GM12801 (cell line): ENCODE results near the gene MIEF1.

Source experiments
- CTCF ChIP-seq: IDR thresholded peaks from one replicate; pipeline ENCODE4 v1.5.1; 2011; ENCODE audit warnings: control low read depth; ENCODE audit not compliant: insufficient read length; ENCODE audit errors: extremely low read depth

MIEF1 gene

DNA sequence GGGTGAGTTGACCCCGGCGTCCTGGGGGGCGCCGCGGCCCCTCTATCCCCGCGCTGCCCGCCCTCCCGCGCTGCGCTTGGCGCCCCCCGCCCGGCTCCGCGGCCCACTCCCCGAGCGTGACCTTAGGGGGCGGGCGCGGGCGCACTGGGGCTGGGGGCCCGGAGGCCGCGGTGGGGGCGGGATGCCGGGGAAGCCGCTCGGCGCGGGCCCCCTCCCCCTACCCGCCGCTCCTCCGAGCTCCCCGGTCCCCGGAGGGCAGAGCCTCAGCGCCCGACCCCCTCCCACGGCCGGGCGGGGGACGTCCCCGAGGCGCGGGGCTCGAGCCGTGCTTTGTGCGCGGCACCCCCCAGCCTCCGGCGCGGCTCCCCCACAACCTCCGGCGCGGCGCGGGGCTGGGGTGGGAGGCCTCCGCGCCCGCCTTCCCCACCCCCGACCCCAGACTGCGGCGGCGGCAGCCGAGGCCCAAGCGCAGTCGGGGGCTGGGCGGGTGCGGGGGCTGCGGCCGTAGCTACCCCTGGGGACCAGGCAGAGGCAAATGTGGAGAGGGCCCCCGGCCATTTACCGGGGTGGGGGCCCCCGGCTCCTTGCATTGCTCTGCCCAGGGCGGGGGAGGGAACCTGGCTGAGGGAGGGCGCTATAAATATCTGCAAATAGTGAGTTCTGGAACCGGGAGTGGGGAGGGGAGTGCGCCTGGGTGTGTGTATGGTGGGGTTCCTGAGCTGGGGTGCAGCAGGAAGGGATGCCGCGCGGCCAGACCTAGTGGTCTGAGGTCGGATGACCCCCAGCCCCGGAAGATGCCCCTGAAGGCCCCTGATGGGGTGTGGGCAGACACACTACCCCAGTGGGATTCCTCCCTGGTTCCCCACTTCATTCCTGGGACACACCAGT, 44.3 kb upstream of the MIEF1 start:
- no peak for TF ChIP-seq CTCF

DNA sequence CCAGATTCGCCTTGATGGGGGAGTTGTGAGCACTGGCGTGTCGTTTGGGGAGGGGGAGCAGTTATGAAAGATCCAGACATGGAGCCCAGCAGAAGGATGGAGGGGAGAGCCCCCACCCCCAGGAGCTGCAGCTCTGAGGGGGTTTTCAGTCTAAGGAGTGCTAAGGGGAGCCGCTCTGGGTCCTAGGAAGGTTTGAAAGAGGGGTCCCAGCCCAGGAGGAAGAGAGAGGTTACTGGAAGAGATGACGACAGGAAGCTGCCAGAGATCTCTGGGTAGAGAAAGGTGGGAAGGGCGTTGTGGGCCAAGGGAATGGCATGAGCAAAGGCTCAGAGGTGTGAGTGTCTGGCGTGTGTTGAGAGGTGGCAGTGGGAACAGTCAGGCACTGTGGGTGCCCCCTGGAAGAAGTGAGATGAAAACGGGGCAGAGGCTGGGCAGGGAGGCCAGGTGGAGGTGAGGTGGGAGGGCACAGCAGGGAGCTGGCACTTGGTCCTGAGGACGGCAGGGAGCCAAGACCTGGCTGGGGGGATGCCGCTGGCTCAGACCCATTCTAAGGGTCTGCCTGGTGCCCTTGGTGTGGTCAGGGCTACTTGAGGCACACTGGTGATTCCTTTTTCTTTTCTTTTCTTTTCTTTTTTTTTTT, 43.5 kb upstream of the MIEF1 start:
- TF ChIP-seq CTCF: no peak

- TF ChIP-seq CTCF: no peak
Measured at GRCh38 chr22:39459681-39460080, 42.4 kb upstream of the MIEF1 start.

DNA sequence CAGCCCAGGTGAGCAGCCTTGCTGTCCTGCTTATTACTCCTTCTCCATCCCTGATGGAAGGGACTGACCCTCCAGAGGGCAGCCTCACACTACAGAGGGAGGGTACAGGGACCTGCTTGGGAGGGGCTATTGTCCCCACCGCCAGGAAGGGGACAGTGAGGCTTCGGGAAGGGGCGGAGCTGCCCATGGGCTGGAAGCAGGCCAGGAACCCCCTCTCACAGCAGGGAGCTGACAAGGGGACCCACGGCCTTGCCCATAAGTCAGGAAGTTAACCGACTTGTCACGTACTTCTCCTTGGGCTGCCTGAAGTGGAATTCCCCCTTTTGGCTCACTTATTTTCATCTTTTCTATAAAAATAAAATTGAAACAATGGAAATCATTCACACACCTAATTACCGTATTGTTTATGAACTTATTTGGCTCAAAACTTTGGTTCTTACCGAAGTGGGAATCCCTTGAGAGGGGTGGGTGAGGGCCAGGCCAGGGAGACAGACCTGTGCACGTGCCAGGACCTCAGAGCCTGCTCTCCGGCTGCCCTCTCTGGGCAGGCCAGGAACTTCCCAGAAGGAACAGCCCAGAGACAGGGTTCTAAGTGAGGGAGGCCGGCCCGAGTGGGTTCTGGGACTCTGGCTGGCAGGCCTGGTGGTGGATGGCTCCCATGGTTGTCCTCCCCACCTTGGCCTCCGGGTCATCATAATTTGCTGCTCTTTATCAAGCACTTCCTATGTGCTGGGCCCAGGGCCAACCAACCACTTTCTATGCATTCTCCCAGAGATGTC, 39.5 kb upstream of the MIEF1 start:
- TF ChIP-seq CTCF: no peak

- TF ChIP-seq CTCF: no peak
Measured at GRCh38 chr22:39463277-39463676, 38.8 kb upstream of the MIEF1 start.

GRCh38 chr22:39463931-39464390, 38.1 kb upstream of the MIEF1 start:
- TF ChIP-seq CTCF: no peak
